Right atrium auricular region (tissue), 2 donors: ENCODE measurements around the gene MAFF. TPM values are rescaled to one million over a fixed set of nuclear protein-coding genes. Genes with fewer than 3 reads are reported as not detected.

Experiments
- DNase-seq: peaks from one replicate; pipeline ENCODE4 v3.0.0-alpha.2; 2019; ENCODE audit warnings: low spot score
- H3K27ac ChIP-seq, 2 donors: fragments of 200-600 bp; sonication (generic); 1 replicate in 1 of 2; 2 replicates in 1 of 2; pipeline ENCODE4 v1.5.1; 2016 to 2019
- H3K27me3 ChIP-seq, 2 donors: fragments of 200-600 bp; sonication (generic); one replicate each; pipeline versions ENCODE4 v1.5.1 to v1.6.0; 2017 to 2019
- H3K36me3 ChIP-seq: fragments of 200-600 bp; sonication (generic); one replicate; pipeline ENCODE4 v1.5.1; 2016
- H3K4me1 ChIP-seq, 2 donors: fragments of 200-600 bp; sonication (generic); one replicate each; pipeline versions ENCODE4 v1.5.1 to v1.6.0; 2017 to 2019
- H3K4me3 ChIP-seq, 2 donors: fragments of 200-600 bp; sonication (generic); 1 replicate in 1 of 2; 2 replicates in 1 of 2; pipeline ENCODE4 v1.5.1; 2017 to 2019; ENCODE audit warnings: mild to moderate bottlenecking in 1 of 2, moderate library complexity in 1 of 2
- H3K9me3 ChIP-seq, 2 donors: fragments of 200-600 bp; sonication (generic); one replicate each; pipeline ENCODE4 v1.5.1; 2019
- total RNA-seq, 2 donors: library from RNA; depleted of rRNA; stranded (reverse); fragments of >200 nt; gene quantifications; one replicate each; pipeline ENCODE4 v1.1.0, GENCODE V29; 2016
- TF ChIP-seq, protein P1 (sequence below), 2 donors: fragments of 200-600 bp; sonication (generic); IDR thresholded peaks; one replicate each; pipeline ENCODE4 v1.5.1; 2019; ENCODE audit warnings: antibody characterized with exemption in 2 of 2

MAFF gene
- total RNA-seq, 2 donors from 2014 or later = 24.8 to 43.5 TPM

DNA sequence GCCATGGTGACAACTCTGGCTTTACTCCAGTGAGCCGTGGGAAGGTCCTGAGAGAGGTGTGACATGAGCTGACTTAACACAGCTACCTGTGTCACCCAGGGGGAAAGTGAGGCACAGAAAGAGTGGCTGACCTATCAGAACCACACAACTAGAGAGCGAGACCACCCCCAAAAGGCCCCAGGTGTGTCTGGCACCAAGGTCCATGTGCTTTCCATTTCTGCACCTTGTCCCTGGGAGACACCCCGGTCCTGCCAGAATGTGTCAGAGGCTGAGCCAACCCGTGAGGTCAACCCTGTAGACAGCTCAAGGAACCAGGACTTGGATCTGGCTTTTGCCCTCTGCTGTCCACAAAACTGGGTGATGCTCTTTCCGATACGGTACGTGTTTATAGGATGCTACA lies 9.8 kb downstream of the MAFF start:
- Histone ChIP-seq H3K9me3 (no peaks in the 10 kb centered on the region), H3K27ac (no peak overlapping the region), H3K4me3 (no peak overlapping the region), H3K4me1 (peaks cover 0 to 16% of the 10 kb centered on the region in 2 donors), H3K27me3 (no peaks in the 10 kb centered on the region), H3K36me3 (no peaks in the 10 kb centered on the region)
- DNase-seq = no peak
- TF ChIP-seq, protein P1, sequence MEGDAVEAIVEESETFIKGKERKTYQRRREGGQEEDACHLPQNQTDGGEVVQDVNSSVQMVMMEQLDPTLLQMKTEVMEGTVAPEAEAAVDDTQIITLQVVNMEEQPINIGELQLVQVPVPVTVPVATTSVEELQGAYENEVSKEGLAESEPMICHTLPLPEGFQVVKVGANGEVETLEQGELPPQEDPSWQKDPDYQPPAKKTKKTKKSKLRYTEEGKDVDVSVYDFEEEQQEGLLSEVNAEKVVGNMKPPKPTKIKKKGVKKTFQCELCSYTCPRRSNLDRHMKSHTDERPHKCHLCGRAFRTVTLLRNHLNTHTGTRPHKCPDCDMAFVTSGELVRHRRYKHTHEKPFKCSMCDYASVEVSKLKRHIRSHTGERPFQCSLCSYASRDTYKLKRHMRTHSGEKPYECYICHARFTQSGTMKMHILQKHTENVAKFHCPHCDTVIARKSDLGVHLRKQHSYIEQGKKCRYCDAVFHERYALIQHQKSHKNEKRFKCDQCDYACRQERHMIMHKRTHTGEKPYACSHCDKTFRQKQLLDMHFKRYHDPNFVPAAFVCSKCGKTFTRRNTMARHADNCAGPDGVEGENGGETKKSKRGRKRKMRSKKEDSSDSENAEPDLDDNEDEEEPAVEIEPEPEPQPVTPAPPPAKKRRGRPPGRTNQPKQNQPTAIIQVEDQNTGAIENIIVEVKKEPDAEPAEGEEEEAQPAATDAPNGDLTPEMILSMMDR (IDR thresholded peaks at IDR 0.05) = no peak

DNA sequence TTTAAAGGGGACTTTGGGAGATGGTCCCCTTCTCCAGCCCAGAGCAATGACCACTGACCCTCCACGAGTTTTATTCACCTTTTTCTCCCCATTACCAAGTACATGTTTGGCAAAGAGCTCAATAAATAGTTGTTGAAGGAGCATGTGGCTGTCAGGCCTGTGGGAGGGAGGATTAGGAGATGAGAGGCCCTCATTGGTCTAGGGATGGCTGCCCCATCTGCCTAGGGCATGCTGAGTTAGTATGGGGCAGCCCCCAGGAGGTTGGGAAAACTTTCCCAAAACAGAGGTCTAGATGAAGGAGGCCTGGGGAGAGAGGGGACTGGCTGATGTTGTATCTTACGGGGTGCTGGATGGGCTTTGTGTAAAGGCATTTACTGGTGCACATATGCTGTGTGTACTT lies 10.6 kb downstream of the MAFF start:
- TF ChIP-seq, protein P1 (IDR thresholded peaks at IDR 0.05) = no peak
- Histone ChIP-seq H3K36me3 (no peaks in the 10 kb centered on the region), H3K9me3 (no peaks in the 10 kb centered on the region), H3K4me3 (no peak overlapping the region), H3K4me1 (peaks cover 0 to 16% of the 10 kb centered on the region in 2 donors), H3K27me3 (no peaks in the 10 kb centered on the region), H3K27ac (no peak overlapping the region)
- no peak for DNase-seq

DNA sequence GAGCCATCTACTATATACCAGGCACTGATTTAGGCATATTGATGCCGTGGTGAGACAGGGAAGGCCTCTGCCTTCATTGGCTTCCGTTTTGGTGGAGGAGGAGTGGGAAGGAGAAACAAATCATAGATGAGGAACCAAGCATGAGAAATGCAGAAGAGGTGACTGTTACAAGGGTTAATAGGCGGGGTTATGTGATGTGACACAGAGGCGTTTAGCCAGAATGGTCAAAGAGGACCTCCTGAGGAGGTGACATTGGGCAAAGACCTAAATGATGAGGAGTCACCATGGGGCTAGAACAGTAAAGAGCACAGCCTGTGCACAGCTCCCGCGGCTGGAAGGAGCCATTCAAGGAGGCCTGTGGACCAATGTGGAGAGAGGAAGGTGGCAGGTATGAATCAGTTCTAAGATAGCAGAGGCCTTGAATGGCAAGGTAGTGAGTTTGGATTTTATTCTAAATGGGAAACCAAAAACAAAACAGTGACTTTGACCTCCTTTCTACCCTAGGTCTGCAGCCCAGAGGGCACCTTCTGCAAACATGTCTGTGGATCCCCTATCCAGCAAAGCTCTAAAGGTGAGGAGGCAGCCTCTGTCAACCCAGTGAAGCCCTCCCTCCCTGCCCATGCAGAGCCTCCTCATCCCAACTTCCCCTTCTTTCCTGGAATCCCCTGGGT lies 11.7 kb downstream of the MAFF start:
- Histone ChIP-seq H3K4me1 (peaks cover 0 to 24% of the 10 kb centered on the region in 2 donors), H3K9me3 (no peaks in the 10 kb centered on the region), H3K4me3 (no peak overlapping the region), H3K27me3 (no peaks in the 10 kb centered on the region), H3K27ac (no peak overlapping the region), H3K36me3 (no peaks in the 10 kb centered on the region)
- TF ChIP-seq, protein P1 (IDR thresholded peaks at IDR 0.05) = no peak
- no peak for DNase-seq

DNA sequence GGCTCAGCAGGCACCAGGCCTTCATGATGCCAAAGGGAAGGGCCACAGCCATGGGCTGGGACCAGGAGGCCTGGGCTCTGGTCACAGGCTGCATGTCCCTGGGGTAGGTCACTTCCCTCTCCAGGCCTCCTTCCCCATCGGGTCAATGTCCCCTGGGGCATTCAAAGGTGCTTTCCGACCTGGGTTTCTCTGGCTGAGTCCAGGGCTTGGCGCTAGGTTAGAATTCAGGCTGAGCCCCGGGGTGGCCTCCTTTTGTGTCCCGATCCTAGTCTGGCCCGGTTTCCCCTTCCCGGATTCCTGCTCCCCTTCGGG lies 12.2 kb downstream of the MAFF start:
- TF ChIP-seq, protein P1 (IDR thresholded peaks at IDR 0.05) = no peak
- peak overlapping the region in 1 of 2 donors; percentile 25 for H3K27ac ChIP-seq
- no peaks in the 10 kb centered on the region for H3K36me3 ChIP-seq
- H3K4me1 ChIP-seq = peaks cover 0 to 29% of the 10 kb centered on the region in 2 donors
- no peak for DNase-seq
- H3K9me3 ChIP-seq = no peaks in the 10 kb centered on the region
- H3K4me3 ChIP-seq = peak overlapping the region in 1 of 2 donors; percentile 25
- H3K27me3 ChIP-seq = no peaks in the 10 kb centered on the region

DNA sequence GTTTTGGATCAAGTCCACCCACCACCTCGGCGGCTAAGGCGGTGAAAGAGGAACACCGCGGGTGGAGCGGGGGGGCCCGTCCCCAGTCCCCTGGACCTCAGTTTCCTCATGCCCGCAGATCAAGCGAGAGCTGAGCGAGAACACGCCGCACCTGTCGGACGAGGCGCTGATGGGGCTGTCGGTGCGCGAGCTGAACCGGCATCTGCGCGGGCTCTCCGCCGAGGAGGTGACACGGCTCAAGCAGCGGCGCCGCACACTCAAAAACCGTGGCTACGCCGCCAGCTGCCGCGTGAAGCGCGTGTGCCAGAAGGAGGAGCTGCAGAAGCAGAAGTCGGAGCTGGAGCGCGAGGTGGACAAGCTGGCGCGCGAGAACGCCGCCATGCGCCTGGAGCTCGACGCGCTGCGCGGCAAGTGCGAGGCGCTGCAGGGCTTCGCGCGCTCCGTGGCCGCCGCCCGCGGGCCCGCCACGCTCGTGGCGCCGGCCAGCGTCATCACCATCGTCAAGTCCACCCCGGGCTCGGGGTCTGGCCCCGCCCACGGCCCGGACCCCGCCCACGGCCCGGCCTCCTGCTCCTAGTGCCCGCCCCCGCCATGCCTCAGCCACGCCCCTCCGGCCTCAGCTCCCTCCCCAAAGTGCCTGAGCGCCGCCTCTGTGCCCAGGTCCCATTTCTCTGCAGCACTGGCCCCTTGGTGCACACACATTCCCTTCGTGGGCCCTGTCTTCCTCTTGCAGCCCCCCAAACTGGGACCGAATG lies 12.7 kb downstream of the MAFF start:
- Histone ChIP-seq H3K4me1 (peaks cover 0 to 34% of the 10 kb centered on the region in 2 donors), H3K9me3 (no peaks in the 10 kb centered on the region), H3K27me3 (no peaks in the 10 kb centered on the region), H3K4me3 (peak overlapping the region in 1 of 2 donors; percentile 25), H3K27ac (peak overlapping the region in 1 of 2 donors; percentile 25), H3K36me3 (no peaks in the 10 kb centered on the region)
- TF ChIP-seq, protein P1 (IDR thresholded peaks at IDR 0.05) = peak in 1 of 2 donors; percentile 44
- peak; percentile 69 for DNase-seq
